Immature natural killer cell (primary cell): Measurements from ENCODE around the gene SCYGR8. TPM values are rescaled to one million over a fixed set of nuclear protein-coding genes. Genes with fewer than 3 reads are reported as not detected.
"Not testable (repeated sequence)": the region's sequence is repeated elsewhere in the genome, so short reads cannot be mapped to it uniquely, and the experiment has no call there.

Experiments used
- DNase-seq, 3 donors: peaks; one replicate each; pipeline ENCODE4 v3.0.0; 2022; ENCODE audit warnings: mixed read lengths in 1 of 3
- H3K27ac Mint-ChIP-seq, 6 donors: one replicate each; pipeline ENCODE4 v1.8.0; 2020; ENCODE audit warnings: mixed read lengths in 6 of 6, mild to moderate bottlenecking in 5 of 6, inconsistent platforms in 4 of 6, moderate library complexity in 3 of 6
- H3K27me3 Mint-ChIP-seq, 3 donors: one replicate each; pipeline ENCODE4 v1.8.0; 2020 to 2021; ENCODE audit warnings: low read depth in 3 of 3, mild to moderate bottlenecking in 3 of 3, mixed read lengths in 3 of 3, moderate library complexity in 3 of 3, inconsistent platforms in 1 of 3
- H3K36me3 Mint-ChIP-seq, 3 donors: one replicate each; pipeline ENCODE4 v1.8.0; 2020; ENCODE audit warnings: mixed read lengths in 3 of 3, inconsistent platforms in 2 of 3, mild to moderate bottlenecking in 2 of 3
- H3K4me1 Mint-ChIP-seq, 2 donors: one replicate each; pipeline ENCODE4 v1.8.0; 2020; ENCODE audit warnings: inconsistent platforms in 2 of 2, mild to moderate bottlenecking in 2 of 2, mixed read lengths in 2 of 2, moderate library complexity in 1 of 2
- H3K4me3 Mint-ChIP-seq, 5 donors: one replicate each; pipeline ENCODE4 v1.8.0; 2020; ENCODE audit warnings: mild to moderate bottlenecking in 5 of 5, mixed read lengths in 5 of 5, inconsistent platforms in 3 of 5, moderate library complexity in 3 of 5
- H3K9me3 Mint-ChIP-seq, 6 donors: one replicate each; pipeline ENCODE4 v1.8.0; 2020; ENCODE audit warnings: mild to moderate bottlenecking in 6 of 6, mixed read lengths in 6 of 6, inconsistent platforms in 4 of 6, moderate library complexity in 3 of 6
- polyA plus RNA-seq, 3 donors: library from polyadenylated mRNA; unstranded; fragments of 300-500 nt; fragmentation: Illumina TruSeq; gene quantifications; one replicate each; pipeline ENCODE4 v1.2.3, GENCODE V29; 2021

SCYGR8 gene, protein sequence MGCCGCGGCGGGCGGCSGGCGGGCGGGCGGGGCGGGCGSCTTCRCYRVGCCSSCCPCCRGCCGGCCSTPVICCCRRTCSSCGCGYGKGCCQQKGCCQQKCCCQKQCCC
- not detected for polyA plus RNA-seq

DNA sequence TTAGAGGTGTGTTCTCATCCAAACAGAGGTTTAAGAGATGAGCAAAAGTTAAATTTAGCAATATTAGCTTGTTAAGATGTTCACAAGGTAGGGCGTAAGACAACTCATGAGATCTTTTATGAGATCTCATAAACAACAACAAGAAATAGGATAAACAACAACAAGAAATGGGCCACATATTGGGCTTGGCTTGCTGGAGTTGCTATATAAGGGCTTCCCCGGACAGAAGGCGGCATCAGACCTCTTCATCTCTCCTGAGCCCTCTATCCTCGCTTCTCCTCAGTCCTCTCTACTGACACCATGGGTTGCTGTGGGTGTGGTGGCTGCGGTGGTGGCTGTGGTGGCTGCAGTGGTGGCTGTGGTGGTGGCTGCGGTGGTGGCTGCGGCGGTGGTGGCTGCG is at the start of gene SCYGR8:
SCYGR8 (plus strand) TSS at position 301 of the 400 bp plus-strand sequence; CDS start at position 301, 0 bp downstream.
- H3K27me3 Mint-ChIP-seq, result peaks cover 2 to 8% (median 3%) of the 10 kb centered on the region in 3 donors
- no peak within 1 kb of the TSS for H3K4me3 Mint-ChIP-seq
- H3K36me3 Mint-ChIP-seq, result no peaks in the 10 kb centered on the region
- no peak within 1 kb of the TSS for H3K27ac Mint-ChIP-seq
- DNase-seq, result no peak
- H3K9me3 Mint-ChIP-seq, result peaks cover 0 to 4% (median 0%) of the 10 kb centered on the region in 6 donors
- H3K4me1 Mint-ChIP-seq, result no peaks in the 10 kb centered on the region

- Mint-ChIP-seq H3K27ac (no peak overlapping the region), H3K36me3 (no peaks in the 10 kb centered on the region), H3K9me3 (peaks cover 0 to 3% (median 0%) of the 10 kb centered on the region in 6 donors), H3K4me1 (no peaks in the 10 kb centered on the region), H3K4me3 (no peak overlapping the region), H3K27me3 (peaks cover 0 to 6% (median 4%) of the 10 kb centered on the region in 3 donors)
- DNase-seq, result no peak
Measured at GRCh38 chr2:227696990-227697679, 48.6 kb upstream of the SCYGR8 start.

- Mint-ChIP-seq H3K4me3 (no peak overlapping the region), H3K4me1 (no peaks in the 10 kb centered on the region), H3K27ac (no peak overlapping the region), H3K36me3 (no peaks in the 10 kb centered on the region), H3K9me3 (peaks cover 0 to 2% (median 0%) of the 10 kb centered on the region in 6 donors), H3K27me3 (peaks cover 2 to 4% (median 3%) of the 10 kb centered on the region in 3 donors)
- no peak for DNase-seq
Measured at GRCh38 chr2:227701556-227701955, 44.1 kb upstream of the SCYGR8 start.

DNA sequence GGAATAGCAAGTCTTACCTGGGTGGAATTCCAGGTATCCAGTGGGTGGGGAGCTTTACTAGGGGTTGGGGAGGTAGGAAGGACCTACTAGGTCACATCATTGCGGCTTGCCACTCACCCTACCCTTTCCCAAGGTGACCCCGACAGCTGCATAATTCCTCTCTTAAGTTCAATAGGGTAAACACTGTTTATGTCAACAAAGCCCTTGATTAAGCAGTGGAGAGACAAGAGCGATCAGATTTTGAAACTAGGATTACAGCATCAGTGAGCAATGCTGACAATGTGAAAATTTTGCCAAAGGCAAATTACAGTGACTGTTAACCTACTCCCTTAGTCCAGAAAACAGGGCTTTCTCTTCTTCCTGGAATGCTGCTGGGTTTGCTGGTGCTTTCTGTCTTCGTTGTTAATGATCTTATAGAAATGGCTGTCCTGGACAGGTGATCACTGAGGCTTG is 42.4 kb upstream of the SCYGR8 start:
- DNase-seq, result no peak
- H3K27me3 Mint-ChIP-seq, result peaks cover 2 to 4% (median 3%) of the 10 kb centered on the region in 3 donors
- no peak overlapping the region for H3K4me3 Mint-ChIP-seq
- no peaks in the 10 kb centered on the region for H3K36me3 Mint-ChIP-seq
- H3K27ac Mint-ChIP-seq, result no peak overlapping the region
- no peaks in the 10 kb centered on the region for H3K4me1 Mint-ChIP-seq
- peaks cover 0 to 2% (median 0%) of the 10 kb centered on the region in 6 donors for H3K9me3 Mint-ChIP-seq

DNA sequence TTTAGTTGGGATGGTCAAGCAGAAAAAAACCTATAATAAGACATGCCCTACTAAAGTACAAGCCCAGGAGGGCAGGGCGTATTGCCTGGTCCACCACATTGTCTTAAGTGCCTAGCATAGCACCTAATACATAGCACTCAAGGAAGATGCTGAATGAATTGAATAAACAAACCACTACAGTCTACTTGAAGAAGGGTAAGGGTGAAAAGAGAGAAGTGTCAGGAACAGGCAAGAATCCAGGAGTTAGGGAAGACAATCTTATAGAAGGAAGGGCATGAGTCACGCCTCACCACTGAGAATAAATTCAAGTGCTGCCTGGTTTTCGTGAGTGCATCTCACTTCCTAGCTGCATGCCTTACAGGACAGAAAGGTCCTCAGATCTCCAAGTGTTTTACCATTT is 41.7 kb upstream of the SCYGR8 start:
- Mint-ChIP-seq H3K36me3 (no peaks in the 10 kb centered on the region), H3K27ac (no peak overlapping the region), H3K4me1 (no peaks in the 10 kb centered on the region), H3K9me3 (peaks cover 0 to 2% (median 0%) of the 10 kb centered on the region in 6 donors), H3K4me3 (no peak overlapping the region), H3K27me3 (peaks cover 0 to 4% (median 2%) of the 10 kb centered on the region in 3 donors)
- DNase-seq, result no peak

GRCh38 chr2:227706859-227707258 is 38.8 kb upstream of the SCYGR8 start:
- H3K27me3 Mint-ChIP-seq, result peaks cover 0 to 4% (median 4%) of the 10 kb centered on the region in 3 donors
- H3K36me3 Mint-ChIP-seq, result no peaks in the 10 kb centered on the region
- H3K9me3 Mint-ChIP-seq, result peaks cover 0 to 2% (median 0%) of the 10 kb centered on the region in 6 donors
- H3K27ac Mint-ChIP-seq, result no peak overlapping the region
- no peaks in the 10 kb centered on the region for H3K4me1 Mint-ChIP-seq
- no peak for DNase-seq
- H3K4me3 Mint-ChIP-seq, result no peak overlapping the region

- DNase-seq, result no peak
- no peaks in the 10 kb centered on the region for H3K4me1 Mint-ChIP-seq
- H3K9me3 Mint-ChIP-seq, result peaks cover 0 to 2% (median 0%) of the 10 kb centered on the region in 6 donors
- H3K27me3 Mint-ChIP-seq, result peaks cover 0 to 4% (median 4%) of the 10 kb centered on the region in 3 donors
- no peak overlapping the region for H3K4me3 Mint-ChIP-seq
- no peak overlapping the region for H3K27ac Mint-ChIP-seq
- no peaks in the 10 kb centered on the region for H3K36me3 Mint-ChIP-seq
Measured at GRCh38 chr2:227707390-227707789, 38.3 kb upstream of the SCYGR8 start.

GRCh38 chr2:227710986-227711385 is 34.7 kb upstream of the SCYGR8 start:
- H3K4me1 Mint-ChIP-seq, result no peaks in the 10 kb centered on the region
- no peak overlapping the region for H3K27ac Mint-ChIP-seq
- no peak for DNase-seq
- H3K36me3 Mint-ChIP-seq, result no peaks in the 10 kb centered on the region
- H3K27me3 Mint-ChIP-seq, result peaks cover 2 to 4% (median 3%) of the 10 kb centered on the region in 3 donors
- no peaks in the 10 kb centered on the region for H3K9me3 Mint-ChIP-seq
- no peak overlapping the region for H3K4me3 Mint-ChIP-seq

GRCh38 chr2:227713291-227713690 is 32.4 kb upstream of the SCYGR8 start:
- Mint-ChIP-seq H3K27ac (no peak overlapping the region), H3K36me3 (no peaks in the 10 kb centered on the region), H3K4me3 (no peak overlapping the region), H3K27me3 (peaks cover 2 to 5% (median 4%) of the 10 kb centered on the region in 3 donors), H3K4me1 (no peaks in the 10 kb centered on the region), H3K9me3 (no peaks in the 10 kb centered on the region)
- no peak for DNase-seq

GRCh38 chr2:227716501-227716900 is 29.2 kb upstream of the SCYGR8 start:
- Mint-ChIP-seq H3K36me3 (no peaks in the 10 kb centered on the region), H3K9me3 (no peaks in the 10 kb centered on the region), H3K4me1 (no peaks in the 10 kb centered on the region), H3K4me3 (no peak overlapping the region), H3K27me3 (peaks cover 2 to 10% (median 4%) of the 10 kb centered on the region in 3 donors), H3K27ac (no peak overlapping the region)
- no peak for DNase-seq

- Mint-ChIP-seq H3K36me3 (no peaks in the 10 kb centered on the region), H3K27ac (no peak within 1 kb of the TSS), H3K27me3 (peaks cover 2 to 12% (median 4%) of the 10 kb centered on the region in 3 donors), H3K9me3 (no peaks in the 10 kb centered on the region), H3K4me3 (peak within 1 kb of the TSS in 1 of 5 donors; percentile 17), H3K4me1 (no peaks in the 10 kb centered on the region)
- DNase-seq, result no peak
Measured at GRCh38 chr2:227717687-227718567, 27.8 kb upstream of the SCYGR8 start, which contains the start of gene SLC19A3. Gene SLC19A3, minus strand, starts transcription at chr2:227718028. Its CDS starts 15,710 bp downstream, at chr2:227702318.

DNA sequence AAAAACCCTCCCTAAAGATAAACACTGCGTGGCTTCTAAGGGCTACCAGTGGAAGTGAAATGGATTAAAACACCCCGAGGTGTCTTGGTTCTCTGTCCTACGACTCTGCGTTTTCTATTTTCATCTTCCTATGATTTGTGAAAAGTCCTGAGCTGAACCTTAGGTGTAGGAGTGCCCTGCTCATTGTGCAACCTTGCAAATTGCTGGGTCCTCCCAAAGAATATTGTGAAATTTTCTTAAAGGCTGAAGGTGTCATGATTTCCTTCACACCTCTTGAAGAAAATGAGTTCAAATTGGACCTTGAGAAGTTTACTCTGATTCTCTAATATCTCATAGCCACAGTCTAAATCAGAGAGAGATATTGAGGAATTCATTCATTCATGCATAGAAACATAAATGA is 26.1 kb upstream of the SCYGR8 start:
- H3K36me3 Mint-ChIP-seq, result no peaks in the 10 kb centered on the region
- H3K27me3 Mint-ChIP-seq, result peaks cover 2 to 12% (median 4%) of the 10 kb centered on the region in 3 donors

GRCh38 chr2:227720680-227721079 is 25.0 kb upstream of the SCYGR8 start:
- Mint-ChIP-seq H3K4me1 (no peaks in the 10 kb centered on the region), H3K27ac (no peak overlapping the region), H3K27me3 (peaks cover 2 to 9% (median 6%) of the 10 kb centered on the region in 3 donors), H3K36me3 (no peaks in the 10 kb centered on the region), H3K9me3 (no peaks in the 10 kb centered on the region), H3K4me3 (no peak overlapping the region)
- DNase-seq, result no peak

More for the DNA sequence above, 26.1 kb upstream of the SCYGR8 start:
- H3K4me3 Mint-ChIP-seq, result no peak overlapping the region
- H3K27ac Mint-ChIP-seq, result no peak overlapping the region
- no peaks in the 10 kb centered on the region for H3K9me3 Mint-ChIP-seq
- no peaks in the 10 kb centered on the region for H3K4me1 Mint-ChIP-seq
- no peak for DNase-seq

- not testable (repeated sequence) for H3K9me3 Mint-ChIP-seq, H3K27ac Mint-ChIP-seq, DNase-seq, H3K36me3 Mint-ChIP-seq, H3K4me3 Mint-ChIP-seq, H3K27me3 Mint-ChIP-seq, H3K4me1 Mint-ChIP-seq
Measured at GRCh38 chr2:227722821-227723220, 22.9 kb upstream of the SCYGR8 start.
